Chondrocyte (in vitro differentiated cells): ENCODE data around the gene TRPV4. TPM values are rescaled to one million over a fixed set of nuclear protein-coding genes. Genes with fewer than 3 reads are reported as not detected.

Source experiments
- DNase-seq: peaks from one replicate; pipeline ENCODE4 v3.0.0; 2021; ENCODE audit warnings: mixed read lengths, low spot score
- H3K27ac Mint-ChIP-seq: one replicate; pipeline ENCODE4 v1.8.0; 2021; ENCODE audit warnings: mild to moderate bottlenecking, moderate library complexity, mixed read lengths; ENCODE audit not compliant: unreplicated experiment
- H3K27me3 Mint-ChIP-seq: 2 replicates; pipeline ENCODE4 v1.8.0; 2021; ENCODE audit warnings: low read depth, mixed read lengths
- H3K36me3 Mint-ChIP-seq: 2 replicates; pipeline ENCODE4 v1.8.0; 2021; ENCODE audit warnings: low read depth, mixed read lengths
- H3K4me1 Mint-ChIP-seq: 2 replicates; pipeline ENCODE4 v1.8.0; 2021; ENCODE audit warnings: low read depth, mild to moderate bottlenecking, mixed read lengths
- H3K4me3 Mint-ChIP-seq: one replicate; pipeline ENCODE4 v1.8.0; 2021; ENCODE audit warnings: mild to moderate bottlenecking, moderate library complexity, mixed read lengths; ENCODE audit not compliant: unreplicated experiment
- H3K9me3 Mint-ChIP-seq: 2 replicates; pipeline ENCODE4 v1.8.0; 2021; ENCODE audit warnings: low read depth, mixed read lengths
- total RNA-seq: library from RNA; stranded (reverse); gene quantifications from 3 replicates; pipeline ENCODE4 v1.2.1, GENCODE V29; 2021
- TF ChIP-seq, protein P1 (sequence below): fragments of 200-600 bp; sonication (generic); IDR thresholded peaks from 2 replicates; pipeline ENCODE4 v1.5.0; 2021; ENCODE audit warnings: antibody characterized with exemption, mild to moderate bottlenecking, moderate library complexity

Gene TRPV4
- total RNA-seq, 1 donor from 2014 or later: 2.2 TPM

DNA sequence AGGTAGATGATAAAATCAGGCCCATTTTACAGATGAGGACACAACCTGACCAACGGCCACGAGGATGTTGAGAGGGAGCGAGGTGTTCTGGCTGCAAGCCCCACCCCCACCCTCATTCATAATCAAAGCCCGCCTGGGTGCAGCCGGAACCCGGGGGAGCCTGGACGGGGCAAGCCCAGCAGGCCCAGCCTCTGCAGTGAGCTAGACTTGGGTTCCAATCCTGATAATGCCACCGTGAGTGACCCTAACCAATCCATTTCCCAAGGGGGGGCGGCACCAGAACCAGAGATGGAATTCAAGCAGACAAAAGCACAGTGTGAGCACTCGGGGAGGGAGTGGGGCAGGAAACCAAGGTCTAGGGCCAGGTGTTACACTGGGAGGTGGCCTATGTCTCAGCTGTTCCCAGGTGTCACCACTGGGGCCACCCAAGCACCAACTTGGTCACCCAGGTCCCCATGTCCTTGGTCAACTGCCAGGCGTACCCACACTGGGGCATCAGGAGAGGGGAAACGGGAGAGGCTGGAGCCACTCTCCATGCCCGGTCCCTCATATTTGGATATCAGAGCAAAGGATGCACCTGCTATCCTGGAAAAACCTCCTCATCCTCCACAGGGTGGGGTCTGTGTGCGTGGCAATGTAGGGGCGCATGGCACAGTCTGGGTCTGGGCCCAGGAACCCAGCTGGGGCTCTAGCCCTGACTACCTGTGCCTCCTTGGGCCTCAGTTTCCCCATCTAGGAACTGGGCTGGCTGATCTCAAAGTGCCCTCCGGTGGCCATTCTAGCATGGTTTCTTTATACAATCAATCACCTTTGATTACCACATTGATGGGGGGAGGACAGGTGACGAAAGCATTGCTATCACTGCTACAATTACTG lies 61.2 kb downstream of the TRPV4 start:
- H3K27ac Mint-ChIP-seq: no peak overlapping the region
- no peak overlapping the region for H3K4me3 Mint-ChIP-seq
- DNase-seq: peak; percentile 63
- no peaks in the 10 kb centered on the region for H3K36me3 Mint-ChIP-seq
- peaks cover 3% of the 10 kb centered on the region for H3K27me3 Mint-ChIP-seq
- H3K4me1 Mint-ChIP-seq: no peaks in the 10 kb centered on the region
- H3K9me3 Mint-ChIP-seq: no peaks in the 10 kb centered on the region
- TF ChIP-seq, protein P1, sequence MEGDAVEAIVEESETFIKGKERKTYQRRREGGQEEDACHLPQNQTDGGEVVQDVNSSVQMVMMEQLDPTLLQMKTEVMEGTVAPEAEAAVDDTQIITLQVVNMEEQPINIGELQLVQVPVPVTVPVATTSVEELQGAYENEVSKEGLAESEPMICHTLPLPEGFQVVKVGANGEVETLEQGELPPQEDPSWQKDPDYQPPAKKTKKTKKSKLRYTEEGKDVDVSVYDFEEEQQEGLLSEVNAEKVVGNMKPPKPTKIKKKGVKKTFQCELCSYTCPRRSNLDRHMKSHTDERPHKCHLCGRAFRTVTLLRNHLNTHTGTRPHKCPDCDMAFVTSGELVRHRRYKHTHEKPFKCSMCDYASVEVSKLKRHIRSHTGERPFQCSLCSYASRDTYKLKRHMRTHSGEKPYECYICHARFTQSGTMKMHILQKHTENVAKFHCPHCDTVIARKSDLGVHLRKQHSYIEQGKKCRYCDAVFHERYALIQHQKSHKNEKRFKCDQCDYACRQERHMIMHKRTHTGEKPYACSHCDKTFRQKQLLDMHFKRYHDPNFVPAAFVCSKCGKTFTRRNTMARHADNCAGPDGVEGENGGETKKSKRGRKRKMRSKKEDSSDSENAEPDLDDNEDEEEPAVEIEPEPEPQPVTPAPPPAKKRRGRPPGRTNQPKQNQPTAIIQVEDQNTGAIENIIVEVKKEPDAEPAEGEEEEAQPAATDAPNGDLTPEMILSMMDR: peak; percentile 25

DNA sequence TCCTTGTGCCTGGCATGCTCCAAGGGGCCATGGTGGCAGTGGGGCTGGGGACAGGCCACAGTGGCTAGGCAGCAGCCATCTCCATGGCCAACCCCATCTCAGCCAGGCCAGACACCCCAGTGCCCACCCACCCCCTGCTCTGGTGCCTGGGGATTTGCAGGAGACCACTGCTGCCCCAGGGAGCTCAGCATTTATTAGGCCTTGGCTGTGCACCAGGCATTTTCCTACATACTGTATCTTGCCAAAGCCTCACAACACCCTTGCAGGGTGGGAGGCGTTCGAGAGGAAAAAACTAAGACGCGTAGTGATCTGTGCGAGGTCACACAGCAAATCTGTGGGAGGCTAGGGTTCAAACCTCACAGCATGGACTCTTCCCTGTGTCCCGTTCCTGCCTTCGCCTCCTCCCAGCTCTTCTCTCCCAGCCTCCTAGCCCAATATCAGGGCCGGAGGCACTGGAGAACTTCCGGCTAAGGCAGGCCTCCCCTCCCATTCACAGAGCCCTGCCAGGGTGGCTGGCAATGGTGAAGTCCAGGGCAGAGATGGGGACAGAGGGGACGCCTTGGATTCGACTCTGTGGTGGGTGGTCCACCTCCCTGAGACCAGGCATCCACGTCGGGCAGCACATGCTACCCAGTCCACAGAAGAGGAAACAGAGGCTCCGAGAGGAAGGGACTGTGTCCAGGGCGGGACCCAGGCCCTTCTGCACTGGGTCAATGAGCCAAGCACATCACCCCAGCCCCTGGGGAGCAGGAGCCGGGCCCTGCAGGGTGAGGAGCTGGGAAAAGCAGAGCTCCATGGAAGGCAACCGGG lies 62.1 kb downstream of the TRPV4 start:
- no peak overlapping the region for H3K4me3 Mint-ChIP-seq
- H3K4me1 Mint-ChIP-seq: no peaks in the 10 kb centered on the region
- peak; percentile 51 for DNase-seq
- no peaks in the 10 kb centered on the region for H3K36me3 Mint-ChIP-seq
- H3K27me3 Mint-ChIP-seq: peaks cover 3% of the 10 kb centered on the region
- TF ChIP-seq, protein P1: no peak
- no peak overlapping the region for H3K27ac Mint-ChIP-seq
- no peaks in the 10 kb centered on the region for H3K9me3 Mint-ChIP-seq

DNA sequence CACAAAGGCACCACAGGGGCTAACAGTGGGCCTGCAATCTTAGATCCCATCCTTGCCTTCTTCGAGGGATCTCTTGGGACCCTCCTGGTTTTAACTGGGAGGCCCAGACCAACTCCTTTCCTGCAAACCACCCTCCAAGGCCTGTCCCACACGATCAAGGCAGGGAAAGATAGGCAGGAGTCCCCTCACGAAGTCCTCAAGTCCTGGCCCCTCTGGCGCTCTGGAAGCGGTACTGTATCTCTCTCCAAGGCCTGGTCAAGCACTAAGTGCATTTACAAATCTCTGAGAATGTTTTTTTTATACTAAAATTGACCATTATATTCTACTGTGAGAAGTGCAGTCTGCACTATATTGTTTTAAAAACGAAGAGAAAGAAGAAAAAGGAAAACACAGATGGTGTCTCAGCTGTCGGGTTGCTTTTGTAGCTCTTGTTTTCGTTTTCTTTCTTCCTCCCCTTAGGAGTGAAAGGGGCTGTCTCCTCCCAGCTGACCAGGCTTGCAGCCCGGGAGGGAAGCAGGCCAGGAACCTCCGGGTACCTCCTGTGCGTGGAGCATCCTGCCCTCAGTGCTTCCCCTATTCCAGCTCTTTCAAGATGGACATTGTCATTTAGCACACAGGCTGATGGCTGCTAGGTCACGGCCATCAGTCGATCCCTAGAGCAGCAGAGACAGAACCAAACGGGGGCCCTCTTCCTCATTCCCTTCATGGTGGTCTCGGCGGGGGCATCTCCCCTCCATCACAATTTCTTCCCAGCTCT lies 62.9 kb downstream of the TRPV4 start:
- Mint-ChIP-seq H3K9me3 (no peaks in the 10 kb centered on the region), H3K36me3 (no peaks in the 10 kb centered on the region), H3K27ac (no peak overlapping the region), H3K27me3 (peaks cover 3% of the 10 kb centered on the region), H3K4me3 (no peak overlapping the region), H3K4me1 (no peaks in the 10 kb centered on the region)
- DNase-seq: peak; percentile 44
- TF ChIP-seq, protein P1: no peak

DNA sequence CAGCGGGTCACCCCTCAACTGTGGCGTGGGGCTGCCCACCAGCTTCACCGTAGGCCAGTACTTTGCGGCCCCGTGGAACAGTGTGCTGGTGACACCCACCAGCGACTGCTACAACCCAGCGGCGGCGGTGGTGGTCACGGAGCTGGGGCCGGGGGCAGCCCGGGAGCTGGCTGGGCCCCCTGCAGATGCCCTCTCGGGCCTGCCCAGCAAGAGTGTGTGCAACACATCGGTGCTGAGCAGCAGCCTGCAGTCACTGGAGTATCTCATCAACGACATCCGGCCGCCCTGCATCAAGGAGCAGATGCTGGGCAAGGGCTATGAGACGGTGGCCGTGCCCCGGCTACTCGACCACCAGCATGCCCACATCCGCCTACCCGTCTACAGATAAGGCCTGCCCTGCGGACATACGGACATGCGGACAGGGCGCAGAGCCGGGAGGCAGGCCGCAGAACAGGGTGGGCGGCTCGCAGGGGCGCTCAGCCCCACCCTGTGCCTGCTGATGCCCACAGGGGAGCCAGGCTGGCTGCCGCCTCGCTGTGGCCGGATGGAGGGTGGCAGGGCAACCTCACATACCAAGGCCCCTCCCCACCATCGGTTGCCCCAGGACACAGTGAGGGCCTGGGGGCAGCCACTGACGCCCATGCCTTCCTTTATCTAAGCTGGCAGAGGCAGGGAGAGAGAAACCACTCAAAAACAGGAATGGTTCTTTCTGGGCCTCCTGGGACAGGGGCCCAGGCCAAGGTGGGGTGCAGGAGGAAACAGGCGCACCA lies 64.1 kb downstream of the TRPV4 start:
- H3K36me3 Mint-ChIP-seq: no peaks in the 10 kb centered on the region
- peaks cover 3% of the 10 kb centered on the region for H3K27me3 Mint-ChIP-seq
- peak; percentile 92 for DNase-seq
- no peaks in the 10 kb centered on the region for H3K9me3 Mint-ChIP-seq
- H3K4me1 Mint-ChIP-seq: no peaks in the 10 kb centered on the region
- H3K4me3 Mint-ChIP-seq: no peak overlapping the region
- TF ChIP-seq, protein P1: no peak
- no peak overlapping the region for H3K27ac Mint-ChIP-seq
